Right renal cortex interstitium (tissue), 3 donors: ENCODE results near the gene ATP5MG. TPM values are rescaled to one million over a fixed set of nuclear protein-coding genes. Genes with fewer than 3 reads are reported as not detected.
A peak's percentile ranks its signal among the peaks of the same experiment; 100 is the strongest.
"Not testable (repeated sequence)": the region's sequence is repeated elsewhere in the genome, so short reads cannot be mapped to it uniquely, and the experiment has no call there.

ENCODE experiments used
- DNase-seq, 3 donors: peaks; one replicate each; pipeline ENCODE4 v3.0.0-alpha.2; 2013; ENCODE audit warnings: low read depth in 3 of 3, low spot score in 2 of 3
- polyA plus RNA-seq, 3 donors: library from polyadenylated mRNA; unstranded; fragments of 120-200 nt; gene quantifications; one replicate each; pipeline ENCODE4 v1.2.1, GENCODE V29; 2013; ENCODE audit not compliant: insufficient read length in 3 of 3

Gene ATP5MG
- 100 to 1,000 TPM; 478 to 504 (median 486) TPM for polyA plus RNA-seq

GRCh38 chr11:118401151-118401879, at the start of gene ATP5MG:
ATP5MG (plus strand) TSS chr11:118401606; CDS start chr11:118401666, 60 bp downstream.
- DNase-seq: peak; percentile 88 to 97 (median 88)

DNA sequence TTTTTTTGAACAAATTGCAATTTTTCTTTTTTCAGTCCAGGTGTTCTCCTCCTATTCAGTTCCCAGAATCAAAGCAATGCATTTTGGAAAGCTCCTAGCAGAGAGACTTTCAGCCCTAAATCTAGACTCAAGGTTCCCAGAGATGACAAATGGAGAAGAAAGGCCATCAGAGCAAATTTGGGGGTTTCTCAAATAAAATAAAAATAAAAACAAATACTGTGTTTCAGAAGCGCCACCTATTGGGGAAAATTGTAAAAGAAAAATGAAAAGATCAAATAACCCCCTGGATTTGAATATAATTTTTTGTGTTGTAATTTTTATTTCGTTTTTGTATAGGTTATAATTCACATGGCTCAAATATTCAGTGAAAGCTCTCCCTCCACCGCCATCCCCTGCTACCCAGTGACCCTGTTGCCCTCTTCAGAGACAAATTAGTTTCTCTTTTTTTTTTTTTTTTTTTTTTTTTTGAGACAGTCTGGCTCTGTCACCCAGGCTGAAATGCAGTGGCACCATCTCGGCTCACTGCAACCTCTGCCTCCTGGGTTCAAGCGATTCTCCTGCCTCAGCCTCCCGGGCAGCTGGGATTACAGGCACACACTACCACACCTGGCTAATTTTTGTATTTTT, 48.2 kb upstream of the ATP5MG start:
- peak in 2 of 3 donors; percentile 2 to 3 for DNase-seq

- no peak for DNase-seq
Observed at GRCh38 chr11:118358071-118358470, 43.3 kb upstream of the ATP5MG start.

DNA sequence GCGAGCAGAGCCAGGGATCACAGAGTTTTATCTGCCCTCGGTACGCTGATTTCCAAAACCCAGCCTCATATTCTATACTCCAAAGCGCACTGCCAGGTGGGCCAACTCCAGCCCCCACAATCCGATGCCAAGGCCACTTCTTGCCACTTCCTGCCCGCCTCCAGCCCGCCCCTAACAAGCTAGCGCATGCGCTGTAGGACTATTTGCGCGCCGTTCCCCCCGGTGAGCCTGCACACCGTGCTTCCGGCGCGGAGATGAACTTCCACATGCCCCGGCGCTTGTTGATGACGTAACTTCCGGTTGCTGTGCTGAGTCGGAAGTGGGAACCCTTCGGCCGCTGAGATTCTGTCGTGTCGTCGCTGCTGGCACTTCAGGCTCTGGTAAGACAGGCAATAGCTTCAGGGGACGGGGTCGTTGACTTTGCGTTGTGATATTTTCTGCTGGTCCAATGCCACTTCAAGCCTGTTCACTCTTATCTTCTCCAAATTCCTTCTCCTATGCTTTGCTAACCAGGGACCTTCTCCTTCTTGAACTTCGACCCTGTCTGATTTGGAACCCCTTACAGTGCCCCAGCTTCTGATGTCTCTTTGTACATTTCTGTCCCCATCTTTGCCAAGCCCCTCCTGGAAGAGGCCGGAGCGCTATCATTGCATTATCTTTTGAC, 42.0 kb upstream of the ATP5MG start, which contains the start of gene UBE4A:
TSS of gene UBE4A (plus strand) at position 306 of the 664 bp plus-strand sequence. CDS start 5,481 bp downstream, outside the sequence.
- peak; percentile 87 to 91 (median 90) for DNase-seq

DNA sequence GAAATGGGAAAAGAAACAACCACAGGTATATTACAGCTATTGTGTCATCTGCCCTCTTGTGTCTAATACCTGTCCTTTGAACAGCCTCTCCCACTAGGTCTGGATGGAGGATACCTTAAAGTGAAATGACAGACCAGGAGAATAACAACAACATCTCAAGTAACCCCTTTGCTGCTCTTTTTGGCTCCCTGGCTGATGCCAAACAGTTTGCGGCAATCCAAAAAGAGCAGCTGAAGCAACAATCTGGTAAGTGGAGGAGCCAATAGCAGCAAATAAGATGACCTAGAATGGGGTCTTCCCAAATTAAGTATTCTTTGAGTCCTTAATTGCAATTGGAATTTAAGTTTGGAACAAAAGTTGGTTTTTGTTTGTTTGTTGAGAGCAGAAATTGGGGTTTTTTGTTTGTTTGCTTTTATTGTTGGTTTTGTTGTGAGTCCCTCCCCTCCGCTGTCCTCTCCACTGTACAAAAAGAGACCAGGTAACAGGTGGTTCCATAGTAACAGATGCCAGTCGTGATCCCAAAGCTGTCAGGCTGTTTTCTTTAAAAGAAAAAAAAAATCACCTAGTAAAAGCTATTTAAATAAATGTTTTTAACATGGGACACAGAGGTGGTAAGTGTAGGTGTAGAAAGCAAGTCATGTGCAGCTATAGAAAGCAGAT, 36.3 kb upstream of the ATP5MG start:
- DNase-seq: no peak

DNA sequence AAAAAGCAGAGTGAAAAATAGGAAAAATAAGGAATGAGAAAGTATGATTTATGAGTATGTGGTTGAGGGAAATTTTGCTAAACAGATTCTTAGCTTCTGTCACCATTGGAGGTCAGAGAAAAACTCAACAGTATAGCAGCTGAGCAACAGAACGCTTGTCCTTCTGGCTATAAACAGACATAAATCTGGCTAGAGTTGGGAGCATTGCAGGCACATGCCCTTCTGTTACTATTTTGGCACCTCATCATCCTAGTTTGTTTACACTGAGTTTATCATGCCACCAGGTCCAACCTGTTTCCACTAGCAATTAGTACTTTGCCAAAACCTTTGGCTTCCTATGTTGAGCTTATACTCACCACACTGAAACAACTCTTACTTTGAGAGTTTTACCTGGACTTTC, 35.1 kb upstream of the ATP5MG start:
- DNase-seq: no peak

GRCh38 chr11:118370774-118371173, 30.6 kb upstream of the ATP5MG start:
- no peak for DNase-seq

GRCh38 chr11:118373263-118373662, 28.1 kb upstream of the ATP5MG start:
- DNase-seq: no peak

DNA sequence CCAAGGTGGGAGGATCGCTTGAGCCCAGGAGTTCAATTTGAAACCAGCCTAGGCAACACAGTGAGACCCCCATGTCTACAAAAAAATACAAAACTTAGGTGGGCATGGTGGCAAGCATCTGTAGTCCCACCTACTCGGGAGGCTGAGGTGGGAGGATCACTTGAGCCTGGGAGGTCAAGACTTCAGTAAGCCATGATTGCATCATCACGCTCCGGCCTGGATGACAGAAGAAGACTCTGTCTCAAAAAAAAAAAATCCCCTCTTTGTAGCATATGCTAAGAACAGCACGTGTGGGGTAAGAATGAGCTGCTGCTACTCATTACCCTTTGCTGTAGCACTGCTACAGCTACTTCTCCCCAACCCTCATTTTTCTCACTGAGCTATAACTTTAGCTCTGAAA, 27.5 kb upstream of the ATP5MG start:
- no peak for DNase-seq

DNA sequence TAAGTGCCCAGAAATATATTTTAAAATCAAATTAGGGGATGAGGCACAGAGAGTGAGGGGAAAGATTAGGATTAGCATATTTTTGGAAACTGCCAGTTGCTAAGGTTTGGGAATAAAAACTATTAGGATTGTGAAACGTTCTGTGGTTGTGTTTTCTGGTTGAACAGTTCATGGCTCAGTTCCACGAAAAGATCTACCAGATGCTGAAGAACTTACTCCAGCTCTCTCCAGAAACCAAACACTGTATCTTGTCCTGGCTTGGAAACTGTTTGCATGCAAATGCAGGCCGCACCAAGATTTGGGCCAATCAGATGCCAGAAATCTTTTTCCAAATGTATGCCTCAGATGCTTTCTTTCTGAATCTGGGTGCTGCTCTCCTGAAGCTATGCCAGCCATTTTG, 26.7 kb upstream of the ATP5MG start:
- no peak for DNase-seq

DNA sequence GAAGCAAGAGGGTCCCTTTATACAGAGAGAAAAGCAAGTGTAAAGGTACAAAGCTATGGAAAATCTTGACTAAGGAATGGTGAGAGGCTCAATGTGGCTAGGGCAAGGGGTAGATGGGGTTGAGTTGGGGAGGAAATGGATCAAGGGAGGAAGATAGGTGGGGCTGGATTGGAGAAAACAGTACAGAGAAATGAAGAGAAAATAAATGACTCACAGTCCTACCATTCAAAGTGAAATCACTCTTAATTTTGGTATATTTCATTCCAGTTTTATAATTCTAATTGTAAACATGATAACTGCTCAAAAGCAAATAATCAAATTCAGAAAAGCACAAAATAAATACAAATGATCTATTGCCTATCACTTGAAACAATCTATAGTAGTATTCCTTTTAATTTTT, 25.4 kb upstream of the ATP5MG start:
- DNase-seq: no peak

DNA sequence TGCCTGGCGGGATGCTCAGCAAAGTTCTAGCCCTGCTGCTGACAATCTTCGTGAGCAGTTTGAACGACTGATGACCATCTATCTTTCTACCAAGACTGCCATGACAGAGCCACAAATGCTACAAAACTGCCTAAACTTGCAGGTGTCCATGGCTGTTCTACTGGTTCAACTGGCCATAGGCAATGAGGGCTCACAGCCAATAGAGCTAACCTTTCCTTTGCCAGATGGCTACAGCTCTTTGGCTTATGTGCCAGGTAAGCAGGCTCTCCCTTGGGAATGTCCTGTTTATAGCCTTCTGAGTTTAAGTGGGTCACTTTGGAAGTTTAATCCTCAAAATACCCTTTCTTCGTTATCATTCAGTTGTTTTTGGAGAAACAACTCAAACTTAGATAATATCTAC, 21.9 kb upstream of the ATP5MG start:
- DNase-seq: no peak

- no peak for DNase-seq
Observed at GRCh38 chr11:118380571-118380970, 20.8 kb upstream of the ATP5MG start.

DNA sequence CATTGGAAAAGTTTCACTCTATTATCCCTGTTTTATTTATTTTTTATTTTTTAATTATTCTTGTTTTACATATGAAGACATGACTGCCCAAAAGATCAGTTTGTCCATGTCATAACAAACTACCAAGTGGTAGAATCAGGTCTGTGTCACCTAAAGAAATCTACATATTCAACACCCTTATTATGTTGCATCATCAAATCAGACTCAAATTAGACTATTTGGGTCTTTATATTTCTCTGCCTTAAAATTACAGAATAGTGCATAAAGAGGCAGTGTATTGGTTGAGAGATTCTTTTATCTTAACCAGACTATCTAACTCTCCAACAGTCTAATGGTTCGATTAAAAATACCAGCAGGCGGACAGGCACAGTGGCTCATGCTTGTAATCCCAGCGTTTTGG, 18.5 kb upstream of the ATP5MG start:
- no peak for DNase-seq

GRCh38 chr11:118383657-118384056, 17.7 kb upstream of the ATP5MG start:
- DNase-seq: no peak

DNA sequence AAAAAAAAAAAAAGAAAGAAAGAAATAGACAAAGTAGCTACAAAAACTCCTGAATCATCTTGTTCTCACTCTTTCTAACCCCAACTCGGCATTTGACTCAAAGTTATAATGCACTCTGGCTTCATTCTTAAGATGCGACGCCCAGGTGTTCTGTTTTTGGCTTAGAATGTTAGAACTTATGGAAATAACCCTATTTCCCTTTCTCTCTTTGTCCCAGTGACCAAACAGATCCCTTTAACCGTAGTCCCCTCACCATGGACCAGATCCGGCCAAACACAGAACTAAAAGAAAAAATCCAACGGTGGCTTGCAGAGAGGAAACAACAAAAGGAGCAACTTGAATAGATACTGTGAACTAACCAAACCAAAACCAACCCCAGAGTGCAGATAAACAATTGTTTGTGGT, 5.3 kb upstream of the ATP5MG start:
- no peak for DNase-seq

- no peak for DNase-seq
Observed at GRCh38 chr11:118397448-118397847, 4.0 kb upstream of the ATP5MG start.

DNA sequence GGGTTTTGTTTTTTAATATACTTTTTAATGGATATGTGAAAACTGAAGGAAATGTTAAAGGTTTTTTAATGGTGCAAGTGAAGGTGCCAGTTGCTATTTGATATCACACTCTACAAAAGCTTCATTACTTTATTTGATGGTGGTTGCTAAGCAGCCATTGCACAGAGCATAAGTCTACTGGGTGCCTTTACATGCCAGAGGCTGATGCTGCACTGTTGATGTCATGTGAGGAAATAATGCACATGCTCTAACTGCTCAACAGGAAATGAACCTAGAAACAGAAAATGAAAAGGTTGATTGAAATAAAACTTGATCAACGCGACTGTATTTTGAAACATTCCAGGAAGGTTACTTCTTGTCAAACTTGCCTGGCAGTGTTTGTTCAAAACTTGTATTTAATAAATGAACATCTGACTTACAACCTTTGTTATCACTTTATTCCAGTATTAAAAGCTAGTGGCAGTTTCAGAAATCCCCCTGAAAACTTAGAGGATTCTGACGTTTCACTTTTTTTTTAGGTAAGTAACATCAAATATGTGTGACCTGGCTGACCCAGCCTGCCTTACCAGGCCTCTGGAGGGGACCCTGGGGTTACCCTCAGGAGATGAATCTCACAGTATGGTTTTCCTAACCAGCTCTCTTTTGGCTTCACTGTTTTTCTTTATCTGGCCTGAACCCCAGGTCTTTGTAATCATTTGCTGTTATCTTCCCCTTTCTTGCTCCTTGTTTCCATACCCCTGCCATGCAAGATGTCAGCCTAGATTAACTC, 2.4 kb upstream of the ATP5MG start:
- DNase-seq: no peak

GRCh38 chr11:118401880-118402590, 629 bp downstream of the ATP5MG start:
- DNase-seq: peak in 1 of 3 donors; percentile 17

GRCh38 chr11:118402594-118402993, 1.2 kb downstream of the ATP5MG start:
- not testable (repeated sequence) for DNase-seq
